GM18873 (cell line): ENCODE data around the gene CFAP68.
"Not testable (repeated sequence)": the region's sequence is repeated elsewhere in the genome, so short reads cannot be mapped to it uniquely, and the experiment has no call there.

Source experiments
- ATAC-seq: cut with Tn5 transposase; IDR thresholded peaks from one replicate; pipeline ENCODE4 v1.9.1; 2021; ENCODE audit warnings: mild to moderate bottlenecking, moderate library complexity, moderate number of reproducible peaks; ENCODE audit not compliant: unreplicated experiment, low FRiP score

The CFAP68 gene

DNA sequence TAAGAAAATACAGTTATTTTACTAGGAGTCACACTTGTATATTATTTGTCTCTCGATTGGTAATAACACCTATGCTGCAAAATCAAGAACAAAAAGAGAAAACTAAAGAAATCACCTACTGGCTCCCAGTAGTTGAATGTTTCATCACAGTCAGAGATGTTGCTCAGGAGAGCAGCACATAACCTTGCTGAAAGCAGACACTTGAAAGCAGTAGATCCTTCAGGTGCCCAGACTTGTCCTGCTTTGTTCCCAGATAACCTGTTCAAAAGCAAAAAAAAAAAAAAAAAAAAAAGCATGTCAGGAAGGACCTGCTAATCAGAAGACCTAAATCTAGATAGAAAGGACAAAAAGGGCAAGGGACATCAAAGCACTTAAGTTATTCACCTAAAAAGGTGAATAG, 9.2 kb upstream of the CFAP68 start:
- no peak for ATAC-seq

DNA sequence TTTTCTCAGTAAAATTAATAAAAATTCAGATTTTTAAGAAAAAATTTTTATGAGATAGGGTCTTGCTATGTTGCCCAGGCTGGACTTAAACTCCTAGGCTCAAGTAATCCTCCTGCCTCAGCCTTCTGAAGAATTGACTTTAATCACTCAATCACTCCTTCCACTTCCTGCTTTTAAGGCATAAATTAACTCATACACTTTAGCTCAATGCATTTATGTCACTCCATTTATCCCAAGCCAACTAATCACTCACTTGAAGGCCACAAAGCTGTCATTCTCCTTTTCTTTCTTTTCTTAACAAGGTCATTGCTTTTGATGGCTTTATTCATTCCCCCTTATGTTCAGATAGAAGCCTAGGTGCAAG, 8.8 kb upstream of the CFAP68 start:
- no peak for ATAC-seq

DNA sequence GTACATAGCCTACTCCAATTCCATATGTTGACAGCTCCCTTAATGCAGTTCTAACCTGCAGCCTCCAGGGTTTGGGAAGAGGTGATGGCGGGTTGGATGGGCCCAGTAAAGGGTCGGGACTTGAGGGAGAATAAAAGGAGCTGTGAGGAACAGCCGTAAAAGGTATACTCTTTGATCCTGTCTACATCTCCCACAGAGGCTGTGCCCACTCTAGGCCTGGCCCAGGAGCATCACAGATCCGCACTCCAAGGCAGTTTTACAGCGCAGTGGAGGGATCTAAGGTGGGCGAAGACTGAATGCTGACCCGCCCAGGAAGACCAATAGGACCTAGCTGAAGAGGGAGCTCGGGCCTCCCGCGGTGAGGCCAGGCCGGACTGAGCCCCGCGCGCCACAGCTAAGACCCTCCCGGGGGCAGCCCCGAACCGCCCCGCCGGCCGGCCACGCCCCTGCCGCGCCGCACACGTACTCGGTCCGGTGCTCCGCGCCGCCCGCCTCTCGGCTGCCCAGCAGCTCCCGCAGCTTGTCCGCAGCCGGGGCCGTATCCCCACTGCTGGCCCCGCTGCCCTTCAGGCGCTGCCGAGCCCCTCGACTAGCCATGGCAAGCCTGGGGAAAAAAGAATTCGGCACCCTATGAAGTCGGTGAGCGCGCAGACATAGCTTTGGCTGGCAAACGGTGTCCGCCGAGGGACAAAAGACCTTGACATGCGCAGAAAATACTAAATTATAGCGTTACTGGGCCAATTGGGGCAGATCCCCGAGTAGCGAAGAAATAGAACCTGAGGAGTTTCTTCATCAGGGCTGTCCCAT, 8.3 kb upstream of the CFAP68 start, which contains the start of gene ALG9:
Gene ALG9 (minus strand): TSS at position 696 of the 807 bp plus-strand sequence. CDS start 99 bp downstream, at position 597.
- ATAC-seq = peak; percentile 82

DNA sequence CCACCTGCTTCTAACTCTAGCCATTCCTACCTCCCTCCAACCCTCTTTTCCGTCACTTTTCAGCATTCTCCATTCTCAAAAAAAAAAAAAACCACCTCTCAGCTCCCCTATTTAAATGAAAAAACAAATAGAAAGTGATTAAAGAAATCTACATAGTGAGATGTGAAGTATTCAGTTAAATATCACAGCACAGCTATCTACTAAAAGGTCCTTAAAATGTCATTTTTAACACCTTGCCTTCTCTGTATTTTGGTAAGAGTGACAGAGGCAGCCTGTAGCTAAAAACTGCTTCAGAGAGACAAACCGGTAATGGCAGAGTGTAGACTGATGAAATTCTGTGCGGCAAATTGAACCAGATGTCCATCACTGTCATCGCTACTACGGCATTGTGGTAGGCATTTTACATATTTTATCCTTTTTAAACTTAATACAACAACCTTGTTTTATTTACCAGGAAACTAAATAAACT, 7.6 kb upstream of the CFAP68 start:
- ATAC-seq = no peak

DNA sequence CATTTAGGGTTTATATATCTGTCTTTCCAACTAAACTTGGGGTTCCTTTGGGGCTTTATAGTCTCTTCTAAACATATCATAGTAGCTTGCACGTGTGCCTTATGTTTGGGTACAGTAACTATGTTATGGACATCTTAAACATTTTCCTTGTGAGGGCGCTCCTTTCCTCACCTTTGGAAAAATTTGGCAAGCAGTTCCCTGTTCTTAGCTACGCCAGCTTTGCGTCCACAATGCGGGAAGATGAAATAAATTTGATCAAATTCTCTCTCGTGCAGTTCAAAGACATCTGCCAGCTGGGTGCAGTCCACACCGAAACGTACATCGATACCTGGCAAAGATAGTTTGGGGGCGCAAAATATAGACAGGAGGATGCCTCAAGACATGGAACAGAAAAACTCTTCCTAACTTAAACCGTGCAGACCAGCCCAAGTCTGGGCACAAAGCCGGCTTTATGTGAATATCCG, 924 bp upstream of the CFAP68 start:
- no peak for ATAC-seq

- no peak for ATAC-seq
Observed at GRCh38 chr11:111879637-111879960, 258 bp downstream of the CFAP68 start.

DNA sequence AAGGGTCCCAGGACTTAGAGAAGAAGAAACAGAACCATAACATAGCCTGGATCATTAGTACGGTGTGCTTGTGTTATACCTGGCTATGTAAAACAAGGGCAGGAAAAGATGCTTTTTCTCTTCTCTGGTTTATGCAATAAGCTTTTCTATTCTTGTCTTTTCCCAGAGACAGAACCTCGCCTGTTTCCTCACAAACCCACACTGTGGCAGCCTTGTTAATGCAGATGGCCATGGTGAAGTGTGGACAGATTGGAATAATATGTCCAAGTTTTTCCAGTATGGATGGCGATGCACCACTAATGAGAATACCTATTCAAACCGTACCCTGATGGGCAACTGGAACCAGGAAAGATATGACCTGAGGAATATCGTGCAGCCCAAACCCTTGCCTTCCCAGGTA, 2.9 kb downstream of the CFAP68 start:
- ATAC-seq = no peak

GRCh38 chr11:111885053-111885452, 5.7 kb downstream of the CFAP68 start:
- ATAC-seq = not testable (repeated sequence)

DNA sequence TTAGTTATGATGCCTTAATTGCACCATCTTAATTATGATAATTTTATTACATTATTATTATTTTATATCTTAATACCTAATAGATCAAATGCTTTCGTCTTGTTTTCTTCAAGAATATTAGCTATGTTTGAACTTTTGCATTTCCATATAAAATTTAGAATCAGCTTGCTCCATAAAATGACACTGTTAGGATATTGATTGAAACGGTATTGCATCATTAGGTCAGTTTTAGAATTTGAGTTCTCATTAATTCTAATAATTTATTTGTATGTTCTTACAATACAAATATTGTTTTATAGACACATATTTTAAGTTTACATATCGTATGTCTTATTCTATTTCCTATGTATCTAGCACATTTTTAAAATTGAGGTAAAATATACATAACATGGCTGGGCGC, 6.7 kb downstream of the CFAP68 start:
- ATAC-seq = no peak

DNA sequence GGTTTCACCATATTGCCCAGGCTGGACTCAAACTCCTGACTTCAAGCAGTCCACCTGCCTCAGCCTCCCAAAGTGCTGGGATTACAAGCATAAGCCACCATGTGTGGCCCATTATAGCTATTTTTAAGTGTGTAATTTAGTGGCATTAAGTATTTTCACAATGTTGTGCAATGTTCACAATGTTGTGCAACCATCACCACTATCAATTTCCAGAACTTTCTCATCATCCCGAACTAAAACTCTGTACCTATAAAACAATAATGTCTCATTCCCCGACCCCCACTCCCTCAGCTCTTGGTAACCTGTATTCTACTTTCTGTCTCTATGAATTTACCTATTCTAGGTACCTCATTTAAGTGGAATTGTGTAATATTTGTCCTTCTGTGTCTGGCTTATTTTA, 7.5 kb downstream of the CFAP68 start:
- no peak for ATAC-seq

- no peak for ATAC-seq
Observed at GRCh38 chr11:111905411-111905810, 26.1 kb downstream of the CFAP68 start.

GRCh38 chr11:111906680-111907079, 27.3 kb downstream of the CFAP68 start:
- no peak for ATAC-seq

DNA sequence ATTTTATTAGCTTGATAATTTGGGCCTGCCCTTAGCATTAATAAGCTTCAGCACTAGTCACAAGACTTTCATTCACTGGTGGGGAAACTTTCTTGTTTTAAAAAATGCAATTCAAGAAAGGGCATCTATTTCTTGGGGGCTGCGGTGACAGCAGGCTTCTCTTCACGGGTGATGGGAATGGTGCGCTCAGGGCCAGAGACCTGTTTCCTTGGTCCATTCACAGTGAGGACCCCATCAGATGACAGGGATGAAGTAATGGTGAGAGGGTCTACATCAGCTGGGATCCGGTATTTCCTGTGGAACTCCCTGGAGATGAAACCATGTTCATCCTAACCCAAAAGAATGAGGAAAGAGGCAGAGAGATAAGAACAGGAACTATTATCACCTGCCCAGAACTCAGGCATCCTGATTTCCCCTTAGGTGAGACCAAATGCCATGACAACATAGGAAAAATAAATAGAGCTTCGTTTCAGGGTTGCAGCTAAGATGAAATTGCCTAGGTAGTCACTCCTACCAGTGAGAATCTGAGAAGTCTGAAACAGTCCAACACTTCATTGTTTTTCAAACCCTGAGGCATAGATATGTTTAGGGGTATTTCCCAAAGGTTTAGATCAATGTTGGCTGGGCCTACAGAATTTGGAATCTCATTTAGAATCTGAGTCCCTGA, 29.4 kb downstream of the CFAP68 start:
- ATAC-seq = no peak

- ATAC-seq = no peak
Observed at GRCh38 chr11:111909378-111909777, 30.0 kb downstream of the CFAP68 start.

DNA sequence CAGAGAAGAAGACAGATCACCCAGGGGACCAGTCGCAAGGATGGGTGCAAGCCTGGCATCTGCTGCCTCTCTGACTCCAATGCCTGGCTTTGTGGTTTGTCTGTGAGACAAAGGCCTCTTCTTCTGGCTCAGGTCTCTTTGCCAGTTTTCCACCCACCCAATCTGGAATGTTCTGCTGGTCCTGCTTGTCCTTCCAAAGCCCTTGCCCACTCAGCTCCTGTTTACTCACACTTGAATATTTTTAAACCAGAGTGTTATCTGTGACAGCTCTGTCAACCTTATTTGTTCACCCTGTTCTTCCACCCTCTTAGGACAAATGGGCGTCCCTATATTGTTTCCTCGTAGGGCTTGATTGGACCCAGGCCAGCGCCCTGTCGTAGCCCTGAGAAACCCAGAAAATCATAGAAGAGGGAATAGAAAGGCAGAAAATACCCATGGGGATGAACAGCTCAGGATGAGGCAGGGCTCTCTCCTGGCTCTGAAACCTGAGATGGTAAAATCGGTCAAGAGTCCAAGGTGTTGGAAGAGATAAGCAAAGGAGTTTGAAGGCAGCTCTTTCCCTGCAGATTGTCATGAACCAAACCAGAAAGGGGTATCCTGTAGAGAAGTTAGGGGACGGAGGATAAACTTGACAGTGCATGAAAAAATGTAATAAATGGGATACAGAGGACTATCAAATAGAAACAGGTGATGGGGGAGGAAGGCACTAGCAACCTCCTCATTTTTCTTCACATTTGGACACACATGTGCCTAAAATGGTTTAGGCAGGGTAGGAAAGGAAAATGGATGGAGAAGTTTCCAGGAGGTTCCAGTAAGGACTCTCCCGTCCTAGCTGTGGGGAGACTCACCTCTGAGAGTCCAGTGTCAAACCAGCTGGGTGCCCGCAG, 31.6 kb downstream of the CFAP68 start:
- no peak for ATAC-seq

- no peak for ATAC-seq
Observed at GRCh38 chr11:111911563-111912401, 32.4 kb downstream of the CFAP68 start, which contains the start of gene CRYAB. Gene CRYAB, minus strand, starts transcription at chr11:111911770. Its CDS starts 46 bp downstream, at chr11:111911724.

GRCh38 chr11:111912535-111912934, 33.2 kb downstream of the CFAP68 start, which contains the start of gene HSPB2:
Gene HSPB2, plus strand, starts transcription at chr11:111912734. Its CDS starts 96 bp downstream, at chr11:111912830.
- ATAC-seq = no peak

- ATAC-seq = no peak
Observed at GRCh38 chr11:111913031-111913861, 33.9 kb downstream of the CFAP68 start.

DNA sequence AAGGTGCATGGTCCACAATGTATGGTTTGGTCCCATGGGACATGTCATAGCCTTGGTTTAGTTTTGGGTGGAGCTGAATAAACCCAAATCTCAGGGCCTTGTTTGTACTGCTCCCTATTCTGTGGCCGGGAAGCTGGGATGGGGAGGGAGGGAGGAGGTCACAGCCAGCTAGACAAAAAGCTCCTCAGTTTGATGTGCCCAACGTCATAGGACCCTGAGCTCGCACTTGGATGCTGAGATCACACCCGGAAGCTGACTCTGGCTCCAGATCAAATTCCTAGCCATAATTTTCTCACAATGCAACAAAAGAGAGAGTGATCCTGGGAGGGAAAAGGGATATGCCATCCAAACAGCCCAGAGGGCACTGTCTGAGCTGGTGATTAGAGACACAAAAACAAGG, 34.7 kb downstream of the CFAP68 start:
- no peak for ATAC-seq
